AML-193 (cell line): ENCODE data around the gene KLK13.
A peak's percentile ranks its signal among the peaks of the same experiment; 100 is the strongest.

Experiments used
- DNase-seq, 2 experiments: peaks; one replicate each; lab custom pipeline; 2025; lab: John Stamatoyannopoulos, UW

KLK13 gene

GRCh38 chr19:51060973-51061372 lies 3.9 kb downstream of the KLK13 start:
- no peak for DNase-seq

GRCh38 chr19:51060336-51060735 lies 4.6 kb downstream of the KLK13 start:
- DNase-seq = no peak

- no peak for DNase-seq
These were observed 5.2 kb downstream of the KLK13 start for GRCh38 chr19:51059715-51060114.

- DNase-seq = no peak
These were observed 9.0 kb downstream of the KLK13 start for GRCh38 chr19:51055866-51056265.

GRCh38 chr19:51047031-51047335 lies 17.9 kb downstream of the KLK13 start:
- no peak for DNase-seq

GRCh38 chr19:51044327-51044726 lies 20.6 kb downstream of the KLK13 start:
- no peak for DNase-seq

- DNase-seq = no peak
These were observed 21.4 kb downstream of the KLK13 start for GRCh38 chr19:51043497-51043896.

GRCh38 chr19:51040151-51040550 lies 24.7 kb downstream of the KLK13 start:
- no peak for DNase-seq

GRCh38 chr19:51036519-51036918 lies 28.4 kb downstream of the KLK13 start:
- DNase-seq = no peak

GRCh38 chr19:51034704-51035103 lies 30.2 kb downstream of the KLK13 start, which contains the start of gene KLK12:
KLK12 (minus strand) TSS chr19:51035002; CDS start chr19:51034621, 381 bp downstream.
- no peak for DNase-seq

GRCh38 chr19:51031880-51032225 lies 33.0 kb downstream of the KLK13 start:
- no peak for DNase-seq

- no peak for DNase-seq
These were observed 33.5 kb downstream of the KLK13 start for GRCh38 chr19:51031220-51031879.

- DNase-seq = no peak
These were observed 34.3 kb downstream of the KLK13 start for GRCh38 chr19:51030631-51031030.

- no peak for DNase-seq
These were observed 35.2 kb downstream of the KLK13 start for GRCh38 chr19:51029718-51030117.

GRCh38 chr19:51027873-51028272 lies 37.0 kb downstream of the KLK13 start:
- DNase-seq = no peak

- no peak for DNase-seq
These were observed 37.6 kb downstream of the KLK13 start for GRCh38 chr19:51027126-51027806.

- no peak for DNase-seq
These were observed 38.4 kb downstream of the KLK13 start, which contains the start of gene KLK11 for GRCh38 chr19:51026554-51026831. KLK11 (minus strand) TSS chr19:51026616; CDS start chr19:51025631, 985 bp downstream.

GRCh38 chr19:51025809-51026553 lies 38.9 kb downstream of the KLK13 start:
- DNase-seq = no peak

- DNase-seq = no peak
These were observed 39.5 kb downstream of the KLK13 start for GRCh38 chr19:51025401-51025800.

- no peak for DNase-seq
These were observed 40.0 kb downstream of the KLK13 start for GRCh38 chr19:51024924-51025323.

GRCh38 chr19:51023946-51024345 lies 40.9 kb downstream of the KLK13 start:
- DNase-seq = no peak

- no peak for DNase-seq
These were observed 42.4 kb downstream of the KLK13 start for GRCh38 chr19:51022526-51022925.

GRCh38 chr19:51020988-51021651 lies 43.8 kb downstream of the KLK13 start:
- peak; percentile 35 to 70 for DNase-seq
